Measurements from ENCODE around the gene CYP26A1. TPM values are rescaled to one million over a fixed set of nuclear protein-coding genes. Genes with fewer than 3 reads are reported as not detected.

Gene CYP26A1
- total and polyA plus RNA-seq, 4 donors, result 0.08 to 1.4 (median 0.29) TPM; not detected in 1

GRCh38 chr10:93068411-93069244, 5.1 kb upstream of the CYP26A1 start:
- no peak overlapping the region for H3K27ac ChIP-seq (ENCODE audit: low read depth in 1 of 2, low read length in 2 of 2)
- peaks cover 22 to 48% (median 37%) of the 10 kb centered on the region in 4 donors for H3K4me1 ChIP-seq (ENCODE audit: control insufficient read depth in 4 of 4, insufficient read depth in 4 of 4, low read length in 3 of 4)
- H3K9me3 ChIP-seq (ENCODE audit: control insufficient read depth in 4 of 4, low read length in 3 of 4), result no peaks in the 10 kb centered on the region
- no peak overlapping the region for H3K9ac ChIP-seq (ENCODE audit: low read depth in 1 of 2, low read length in 2 of 2)
- no peak for TF ChIP-seq GABPA (IDR thresholded peaks at IDR 0.05 in 1 of 2, conservative IDR thresholded peaks at IDR 0.05 in 1 of 2)
- TF ChIP-seq HNF4A (conservative IDR thresholded peaks at IDR 0.05), result no peak
- TF ChIP-seq YY1 (IDR thresholded peaks at IDR 0.05), result no peak
- no peak for TF ChIP-seq CTCF (IDR thresholded peaks at IDR 0.05; ENCODE audit: low read depth, low read length, missing input control)
- TF ChIP-seq NR2F2 (IDR thresholded peaks at IDR 0.05), result no peak
- no peak for TF ChIP-seq EGR1 (IDR thresholded peaks at IDR 0.05; ENCODE audit: low read depth in 2 of 2)
- no peak for TF ChIP-seq RAD21 (IDR thresholded peaks at IDR 0.05)
- no peak for TF ChIP-seq FOXA2 (IDR thresholded peaks at IDR 0.05)
- no peak for TF ChIP-seq JUND (IDR thresholded peaks at IDR 0.05)
- no peak overlapping the region for H3K4me3 ChIP-seq (ENCODE audit: low read depth in 1 of 3, low read length in 3 of 3)
- no peak for DNase-seq (ENCODE audit: low spot score)
- WGBS, result 7% methylated on average over 73 of the region's 73 CpGs
- H3K36me3 ChIP-seq (ENCODE audit: control insufficient read depth in 4 of 4, insufficient read depth in 3 of 4, low read depth in 1 of 4, low read length in 3 of 4), result no peaks in the 10 kb centered on the region
- peaks cover 4 to 12% (median 6%) of the 10 kb centered on the region in 4 donors for H3K27me3 ChIP-seq (ENCODE audit: control insufficient read depth in 4 of 4, insufficient read depth in 4 of 4, low read length in 3 of 4)

GRCh38 chr10:93069245-93069561, 4.5 kb upstream of the CYP26A1 start:
- no peak for DNase-seq (ENCODE audit: low spot score)
- H3K4me1 ChIP-seq (ENCODE audit: control insufficient read depth in 4 of 4, insufficient read depth in 4 of 4, low read length in 3 of 4), result peaks cover 24 to 54% (median 40%) of the 10 kb centered on the region in 4 donors
- 42% methylated on average over 10 of the region's 10 CpGs for WGBS
- H3K27me3 ChIP-seq (ENCODE audit: control insufficient read depth in 4 of 4, insufficient read depth in 4 of 4, low read length in 3 of 4), result peaks cover 4 to 12% (median 6%) of the 10 kb centered on the region in 4 donors
- H3K4me3 ChIP-seq (ENCODE audit: low read depth in 1 of 3, low read length in 3 of 3), result no peak overlapping the region
- no peaks in the 10 kb centered on the region for H3K9me3 ChIP-seq (ENCODE audit: control insufficient read depth in 4 of 4, low read length in 3 of 4)
- H3K9ac ChIP-seq (ENCODE audit: low read depth in 1 of 2, low read length in 2 of 2), result no peak overlapping the region
- H3K27ac ChIP-seq (ENCODE audit: low read depth in 1 of 2, low read length in 2 of 2), result no peak overlapping the region
- no peak for TF ChIP-seq FOXA2 (IDR thresholded peaks at IDR 0.05)
- no peaks in the 10 kb centered on the region for H3K36me3 ChIP-seq (ENCODE audit: control insufficient read depth in 4 of 4, insufficient read depth in 3 of 4, low read depth in 1 of 4, low read length in 3 of 4)

- no peak overlapping the region for H3K27ac ChIP-seq (ENCODE audit: low read depth in 1 of 2, low read length in 2 of 2)
- WGBS, result 85% methylated on average over 5 of the region's 5 CpGs
- H3K4me3 ChIP-seq (ENCODE audit: low read depth in 1 of 3, low read length in 3 of 3), result no peak overlapping the region
- no peaks in the 10 kb centered on the region for H3K36me3 ChIP-seq (ENCODE audit: control insufficient read depth in 4 of 4, insufficient read depth in 3 of 4, low read depth in 1 of 4, low read length in 3 of 4)
- no peak for DNase-seq (ENCODE audit: low spot score)
- no peaks in the 10 kb centered on the region for H3K9me3 ChIP-seq (ENCODE audit: control insufficient read depth in 4 of 4, low read length in 3 of 4)
- H3K4me1 ChIP-seq (ENCODE audit: control insufficient read depth in 4 of 4, insufficient read depth in 4 of 4, low read length in 3 of 4), result peaks cover 33 to 67% (median 51%) of the 10 kb centered on the region in 4 donors
- H3K27me3 ChIP-seq (ENCODE audit: control insufficient read depth in 4 of 4, insufficient read depth in 4 of 4, low read length in 3 of 4), result peaks cover 2 to 12% (median 5%) of the 10 kb centered on the region in 4 donors
- H3K9ac ChIP-seq (ENCODE audit: low read depth in 1 of 2, low read length in 2 of 2), result no peak overlapping the region
- no peak for TF ChIP-seq HNF4A (conservative IDR thresholded peaks at IDR 0.05)
- no peak for TF ChIP-seq YY1 (IDR thresholded peaks at IDR 0.05)
- no peak for TF ChIP-seq CTCF (IDR thresholded peaks at IDR 0.05; ENCODE audit: low read depth, low read length, missing input control)
- TF ChIP-seq RXRA (IDR thresholded peaks at IDR 0.05), result no peak
- no peak for TF ChIP-seq SP1 (IDR thresholded peaks at IDR 0.05)
- TF ChIP-seq ZBTB33 (IDR thresholded peaks at IDR 0.05), result no peak
- TF ChIP-seq EGR1 (IDR thresholded peaks at IDR 0.05; ENCODE audit: low read depth in 2 of 2), result no peak
- TF ChIP-seq RAD21 (IDR thresholded peaks at IDR 0.05), result no peak
These were observed 3.1 kb upstream of the CYP26A1 start for GRCh38 chr10:93070378-93071176.

Measured in liver (tissue), 9 donors.